SH-SY5Y (cell line): ENCODE data around the gene GRB10.

Experiments used
- GATA2 ChIP-seq: IDR thresholded peaks from 2 replicates; pipeline ENCODE4 v1.6.1; 2011; ENCODE audit warnings: mild to moderate bottlenecking, low read depth, low read length
- GATA3 ChIP-seq: IDR thresholded peaks from 2 replicates; pipeline ENCODE4 v1.6.1; 2011; ENCODE audit warnings: low read depth, mild to moderate bottlenecking, low read length, moderate library complexity

GRCh38 chr7:50667338-50667737, 115.4 kb downstream of the GRB10 start:
- TF ChIP-seq GATA2 (no peak), GATA3 (no peak)
